Neural cell (in vitro differentiated cells): Measurements from ENCODE around the gene METTL9.

Experiments
- CTCF ChIP-seq: fragments of 450-650 bp; IDR thresholded peaks from 2 replicates; pipeline ENCODE4 v1.5.1; 2014; ENCODE audit warnings: antibody characterized with exemption, mild to moderate bottlenecking, moderate library complexity; ENCODE audit not compliant: poor library complexity, severe bottlenecking
- EP300 ChIP-seq: fragments of 450-650 bp; conservative IDR thresholded peaks from 2 replicates; pipeline ENCODE4 v1.6.1; 2014; ENCODE audit warnings: antibody characterized with exemption, mild to moderate bottlenecking, moderate library complexity; ENCODE audit not compliant: poor library complexity, severe bottlenecking
- EZH2 ChIP-seq: fragments of 200-600, 300-800 bp; shearing (Covaris generic), sonication (generic); IDR thresholded peaks from 2 replicates; pipeline ENCODE4 v1.6.1; 2014; ENCODE audit warnings: antibody characterized with exemption, low read length, borderline replicate concordance, mild to moderate bottlenecking; ENCODE audit not compliant: insufficient read depth, poor library complexity, severe bottlenecking
- MXI1 ChIP-seq: fragments of 450-650 bp; conservative IDR thresholded peaks from 2 replicates; pipeline ENCODE4 v1.6.1; 2014; ENCODE audit warnings: antibody characterized with exemption, mild to moderate bottlenecking; ENCODE audit not compliant: poor library complexity, severe bottlenecking
- POLR2AphosphoS5 ChIP-seq: IDR thresholded peaks from 2 replicates; pipeline ENCODE4 v1.6.1; 2012
- RAD21 ChIP-seq: fragments of 450-650 bp; conservative IDR thresholded peaks from 2 replicates; pipeline ENCODE4 v1.6.1; 2014; ENCODE audit warnings: antibody characterized with exemption, mild to moderate bottlenecking, moderate library complexity
- TAF1 ChIP-seq: IDR thresholded peaks from 2 replicates; pipeline ENCODE4 v1.6.1; 2012; ENCODE audit warnings: low read depth
- TF ChIP-seq, protein P1 (sequence below): IDR thresholded peaks from 2 replicates; pipeline ENCODE4 v1.6.1; 2012; ENCODE audit warnings: borderline replicate concordance

- TF ChIP-seq POLR2AphosphoS5, result no peak
- no peak for TF ChIP-seq EZH2
- no peak for TF ChIP-seq CTCF
- TF ChIP-seq EP300, result no peak
- TF ChIP-seq, protein P1, sequence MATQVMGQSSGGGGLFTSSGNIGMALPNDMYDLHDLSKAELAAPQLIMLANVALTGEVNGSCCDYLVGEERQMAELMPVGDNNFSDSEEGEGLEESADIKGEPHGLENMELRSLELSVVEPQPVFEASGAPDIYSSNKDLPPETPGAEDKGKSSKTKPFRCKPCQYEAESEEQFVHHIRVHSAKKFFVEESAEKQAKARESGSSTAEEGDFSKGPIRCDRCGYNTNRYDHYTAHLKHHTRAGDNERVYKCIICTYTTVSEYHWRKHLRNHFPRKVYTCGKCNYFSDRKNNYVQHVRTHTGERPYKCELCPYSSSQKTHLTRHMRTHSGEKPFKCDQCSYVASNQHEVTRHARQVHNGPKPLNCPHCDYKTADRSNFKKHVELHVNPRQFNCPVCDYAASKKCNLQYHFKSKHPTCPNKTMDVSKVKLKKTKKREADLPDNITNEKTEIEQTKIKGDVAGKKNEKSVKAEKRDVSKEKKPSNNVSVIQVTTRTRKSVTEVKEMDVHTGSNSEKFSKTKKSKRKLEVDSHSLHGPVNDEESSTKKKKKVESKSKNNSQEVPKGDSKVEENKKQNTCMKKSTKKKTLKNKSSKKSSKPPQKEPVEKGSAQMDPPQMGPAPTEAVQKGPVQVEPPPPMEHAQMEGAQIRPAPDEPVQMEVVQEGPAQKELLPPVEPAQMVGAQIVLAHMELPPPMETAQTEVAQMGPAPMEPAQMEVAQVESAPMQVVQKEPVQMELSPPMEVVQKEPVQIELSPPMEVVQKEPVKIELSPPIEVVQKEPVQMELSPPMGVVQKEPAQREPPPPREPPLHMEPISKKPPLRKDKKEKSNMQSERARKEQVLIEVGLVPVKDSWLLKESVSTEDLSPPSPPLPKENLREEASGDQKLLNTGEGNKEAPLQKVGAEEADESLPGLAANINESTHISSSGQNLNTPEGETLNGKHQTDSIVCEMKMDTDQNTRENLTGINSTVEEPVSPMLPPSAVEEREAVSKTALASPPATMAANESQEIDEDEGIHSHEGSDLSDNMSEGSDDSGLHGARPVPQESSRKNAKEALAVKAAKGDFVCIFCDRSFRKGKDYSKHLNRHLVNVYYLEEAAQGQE, result no peak
- no peak for TF ChIP-seq MXI1
- TF ChIP-seq TAF1, result no peak
- TF ChIP-seq RAD21, result no peak
These were observed 20.5 kb downstream of the METTL9 start for GRCh38 chr16:21619765-21620425.
